DOHH2 (cell line): ENCODE data around the gene NSDHL.

ENCODE experiments used
- EZH2phosphoT487 ChIP-seq: fragments of 200-600 bp; sonication (generic); IDR thresholded peaks from 2 replicates; pipeline ENCODE4 v1.6.1; 2017; ENCODE audit warnings: borderline replicate concordance, mild to moderate bottlenecking, antibody characterized with exemption, low read length, moderate library complexity, mixed read lengths
- TF ChIP-seq, protein P1 (sequence below): fragments of 200-600 bp; sonication (generic); IDR thresholded peaks from one replicate; pipeline ENCODE4 v1.5.1; 2014; ENCODE audit warnings: antibody characterized with exemption, mild to moderate bottlenecking, low read depth, low read length; ENCODE audit not compliant: poor library complexity, severe bottlenecking

DNA sequence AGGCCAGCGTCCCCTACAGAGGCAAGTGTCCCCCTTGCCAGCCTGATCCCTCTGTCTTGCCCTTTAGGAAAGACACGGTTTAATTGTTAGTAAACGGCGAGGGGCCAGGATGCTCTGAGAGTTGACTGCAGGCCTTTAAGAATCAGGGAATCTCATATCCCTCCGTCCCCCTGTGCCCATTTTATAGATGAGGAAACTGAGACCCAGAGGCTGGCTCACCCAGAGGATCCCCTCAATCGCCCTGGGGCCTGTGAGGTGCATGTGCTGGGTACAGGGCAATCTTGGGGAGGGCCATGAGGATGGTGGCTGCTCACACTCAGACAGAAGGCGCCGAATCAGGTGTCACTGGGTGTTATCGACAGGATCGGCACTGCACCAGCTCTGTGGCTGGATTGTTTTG lies 67.6 kb downstream of the NSDHL start:
- TF ChIP-seq, protein P1, sequence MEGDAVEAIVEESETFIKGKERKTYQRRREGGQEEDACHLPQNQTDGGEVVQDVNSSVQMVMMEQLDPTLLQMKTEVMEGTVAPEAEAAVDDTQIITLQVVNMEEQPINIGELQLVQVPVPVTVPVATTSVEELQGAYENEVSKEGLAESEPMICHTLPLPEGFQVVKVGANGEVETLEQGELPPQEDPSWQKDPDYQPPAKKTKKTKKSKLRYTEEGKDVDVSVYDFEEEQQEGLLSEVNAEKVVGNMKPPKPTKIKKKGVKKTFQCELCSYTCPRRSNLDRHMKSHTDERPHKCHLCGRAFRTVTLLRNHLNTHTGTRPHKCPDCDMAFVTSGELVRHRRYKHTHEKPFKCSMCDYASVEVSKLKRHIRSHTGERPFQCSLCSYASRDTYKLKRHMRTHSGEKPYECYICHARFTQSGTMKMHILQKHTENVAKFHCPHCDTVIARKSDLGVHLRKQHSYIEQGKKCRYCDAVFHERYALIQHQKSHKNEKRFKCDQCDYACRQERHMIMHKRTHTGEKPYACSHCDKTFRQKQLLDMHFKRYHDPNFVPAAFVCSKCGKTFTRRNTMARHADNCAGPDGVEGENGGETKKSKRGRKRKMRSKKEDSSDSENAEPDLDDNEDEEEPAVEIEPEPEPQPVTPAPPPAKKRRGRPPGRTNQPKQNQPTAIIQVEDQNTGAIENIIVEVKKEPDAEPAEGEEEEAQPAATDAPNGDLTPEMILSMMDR, result no peak
- TF ChIP-seq EZH2phosphoT487, result no peak
